Heart left ventricle (tissue), 16 donors: ENCODE results near the gene URM1. TPM values are rescaled to one million over a fixed set of nuclear protein-coding genes. Genes with fewer than 3 reads are reported as not detected.
A peak's percentile ranks its signal among the peaks of the same experiment; 100 is the strongest.
"Not testable (repeated sequence)": the region's sequence is repeated elsewhere in the genome, so short reads cannot be mapped to it uniquely, and the experiment has no call there.

Experiments used
- ATAC-seq, 4 donors: fragments of 200-7000 bp; cut with Tn5 transposase; one replicate each; pipeline ENCODE4 v1.9.1; 2020 to 2022; ENCODE audit warnings: moderate library complexity in 4 of 4, mild to moderate bottlenecking in 3 of 4, moderate number of reproducible peaks in 1 of 4
- DNase-seq, 5 donors: peaks; one replicate each; pipeline ENCODE4 v3.0.0-alpha.2; 2020
- H3K27ac ChIP-seq, 12 donors: fragments of 200-600 bp; sonication (generic) in 4 of 12; one replicate each; pipeline versions ENCODE4 v1.5.0 to v1.8.0; 2016 to 2022; ENCODE audit warnings: mild to moderate bottlenecking in 2 of 12
- H3K27me3 ChIP-seq, 9 donors: fragments of 200-600 bp; sonication (generic) in 2 of 9; one replicate each; pipeline versions ENCODE4 v1.5.1 to v1.8.0; 2016 to 2022; ENCODE audit warnings: mild to moderate bottlenecking in 3 of 9
- H3K36me3 ChIP-seq, 9 donors: fragments of 200-600 bp; sonication (generic) in 2 of 9; one replicate each; pipeline versions ENCODE4 v1.5.0 to v1.8.0; 2018 to 2022; ENCODE audit warnings: mild to moderate bottlenecking in 2 of 9
- H3K4me1 ChIP-seq, 12 donors: fragments of 200-600 bp; sonication (generic) in 4 of 12; one replicate each; pipeline versions ENCODE4 v1.5.0 to v1.8.0; 2016 to 2022; ENCODE audit warnings: mild to moderate bottlenecking in 3 of 12
- H3K4me3 ChIP-seq, 12 donors: fragments of 200-600 bp; sonication (generic) in 4 of 12; one replicate each; pipeline versions ENCODE4 v1.5.0 to v1.8.0; 2017 to 2022; ENCODE audit warnings: mild to moderate bottlenecking in 9 of 12, moderate library complexity in 4 of 12
- H3K9me3 ChIP-seq, 12 donors: fragments of 200-600 bp; sonication (generic) in 4 of 12; one replicate each; pipeline versions ENCODE4 v1.5.0 to v1.8.0; 2016 to 2022; ENCODE audit warnings: mild to moderate bottlenecking in 1 of 12
- CTCF ChIP-seq, 12 donors: fragments of 200-600 bp; sonication (generic) in 4 of 12; IDR thresholded peaks; one replicate each; pipeline versions ENCODE4 v1.5.0 to v1.8.0; 2018 to 2022; ENCODE audit warnings: antibody characterized with exemption in 12 of 12, mild to moderate bottlenecking in 5 of 12
- POLR2A ChIP-seq, 2 donors: fragments of 450-650 bp; IDR thresholded peaks; one replicate each; pipeline ENCODE4 v1.6.1; 2017; ENCODE audit warnings: antibody characterized with exemption in 2 of 2, mild to moderate bottlenecking in 2 of 2, moderate library complexity in 2 of 2
- WGBS, 4 donors: extraction: QIAGEN DNeasy Blood & Tissue Kit in 2 of 4; methylation state at CpG; one replicate each; pipeline versions ENCODE4 v1.1.5 to v1.1.7; 2013 to 2018; 5-methylcytosine and 5-hydroxymethylcytosine counted together
- intact Hi-C, 10 donors: fragments of 100-400 bp; cut with DNase I; formaldehyde crosslinking; loops; one replicate each; pipeline versions ENCODE4 v1.11.1 to v1.14.2; 2022
- polyA plus RNA-seq, 2 donors: library from polyadenylated mRNA; stranded (reverse); fragments of 200-250 nt; gene quantifications; one replicate each; pipeline ENCODE4 v1.2.3, GENCODE V29; 2013
- total RNA-seq, 9 donors: library from RNA; depleted of rRNA in 2 of 9; stranded (reverse); fragments of >200 nt in 2 of 9; fragmentation: NEBNext Ultra II Directional in 3 of 9; extraction: Animal tissue kit (Norgen Biotek cat#: 25700) in 3 of 9; gene quantifications; one replicate each; pipeline versions ENCODE4 v1.1.0 to v1.2.4, GENCODE V29; 2016 to 2023
- donor health status: ischemic (EF 13 %, LVEDD 7.1; RV severe dilation, severe dysfunction).
- donor health status: healthy with polysubstance abuse.
- donor health status: DM: no; HTN: yes; CAD: no.
- donor health status: DM: no; HTN: no; CAD: no.
- donor health status: ischemic (EF 25% LVEDD 6.9; RV normal size, moderate dysfunction).
- donor health status: ischemic (EF 25% LVEDD 5.7; RV mildly dilated, moderate dysfunction).
- donor health status: healthy.
- donor health status: DM: yes; HTN: yes; CAD: no.
- donor health status: ischemic (EF 35%, LVEDD 5.7; RV mildly dilated, moderate dysfunction).
- donor health status: nonischemic (EF 11% LVEDD 7.7; RV severe dilation, severe dysfunction).
- donor health status: DM: yes; HTN: yes; CAD: no.
- donor health status: PGD.
- donor health status: ischemic (EF 29% LVEDD 5.4; RV normal size, mild dysfunction).
- donor health status: nonischemic (EF 23%, LVEDD 6.1; RV moderate dilation, normal function).

URM1 gene
- total and polyA plus RNA-seq, 11 donors, result 30.2 to 85.6 (median 45.4) TPM

- peak in 3 of 4 donors; percentile 28 to 65 (median 49) for ATAC-seq
- TF ChIP-seq POLR2A (IDR thresholded peaks at IDR 0.05) (no peak), CTCF (IDR thresholded peaks at IDR 0.05) (peak; percentile 33 to 68 (median 57))
- intact Hi-C loops, result loop anchor here in 7 of 10 donors (1.0 to 5.0 kb wide), 5 partner anchors 40 to 115 kb away; partner anchors contain the start of gene URM1 (in 1 of the 7)
- H3K27me3 ChIP-seq, result peaks cover 0 to 60% (median 15%) of the 10 kb centered on the region in 9 donors
- no peak overlapping the region for H3K27ac ChIP-seq
- H3K4me1 ChIP-seq, result peaks cover 0 to 13% (median 0%) of the 10 kb centered on the region in 12 donors
- WGBS, 4 donors, result 11 to 14% (median 12%) methylated on average over 11 to 13 of the region's 13 CpGs
- DNase-seq, result peak in 2 of 5 donors; percentile 26 to 35
- no peaks in the 10 kb centered on the region for H3K36me3 ChIP-seq
- no peak overlapping the region for H3K4me3 ChIP-seq
- H3K9me3 ChIP-seq, result no peaks in the 10 kb centered on the region
Measured at GRCh38 chr9:128412120-128412790, 41.1 kb downstream of the URM1 start.

GRCh38 chr9:128413728-128414127 lies 42.6 kb downstream of the URM1 start:
- WGBS, 4 donors, result 86 to 89% (median 86%) methylated on average over 13 of the region's 13 CpGs
- not testable (repeated sequence) for ATAC-seq, DNase-seq, H3K4me1 ChIP-seq, H3K4me3 ChIP-seq, H3K9me3 ChIP-seq, H3K27ac ChIP-seq, H3K36me3 ChIP-seq
- peaks cover 0 to 55% (median 17%) of the 10 kb centered on the region in 9 donors for H3K27me3 ChIP-seq
- intact Hi-C loops, result loop anchor here in 6 of 10 donors (2.0 to 5.0 kb wide), 5 partner anchors 41 to 116 kb away; partner anchors contain the start of gene URM1 (in 1 of the 6)

GRCh38 chr9:128414461-128414860 lies 43.3 kb downstream of the URM1 start:
- H3K4me3 ChIP-seq, result no peak overlapping the region
- 56 to 58% (median 57%) methylated on average over 3 of the region's 3 CpGs for WGBS, 4 donors
- H3K27ac ChIP-seq, result no peak overlapping the region
- H3K36me3 ChIP-seq, result no peaks in the 10 kb centered on the region
- peaks cover 0 to 16% (median 7%) of the 10 kb centered on the region in 12 donors for H3K4me1 ChIP-seq
- no peak for TF ChIP-seq POLR2A (IDR thresholded peaks at IDR 0.05)
- TF ChIP-seq CTCF (IDR thresholded peaks at IDR 0.05), result no peak
- ATAC-seq (no peak), DNase-seq (no peak)
- intact Hi-C loops, result loop anchor here in 5 of 10 donors (2.0 to 5.0 kb wide), 4 partner anchors 42 to 117 kb away; partner anchors contain the start of gene URM1 (in 1 of the 5)
- no peaks in the 10 kb centered on the region for H3K9me3 ChIP-seq
- peaks cover 0 to 50% (median 17%) of the 10 kb centered on the region in 9 donors for H3K27me3 ChIP-seq

- no peak for DNase-seq
- intact Hi-C loops, result loop anchor here in 2 of 10 donors (2.0 to 5.0 kb wide), 2 partner anchors 50 to 53 kb away; no protein-coding TSS in a partner anchor
- peaks cover 0 to 50% (median 17%) of the 10 kb centered on the region in 9 donors for H3K27me3 ChIP-seq
- peaks cover 0 to 24% (median 14%) of the 10 kb centered on the region in 12 donors for H3K4me1 ChIP-seq
- H3K27ac ChIP-seq, result no peak overlapping the region
- no peaks in the 10 kb centered on the region for H3K9me3 ChIP-seq
- H3K36me3 ChIP-seq, result no peaks in the 10 kb centered on the region
- TF ChIP-seq CTCF (IDR thresholded peaks at IDR 0.05) (no peak), POLR2A (IDR thresholded peaks at IDR 0.05) (no peak)
- H3K4me3 ChIP-seq, result no peak overlapping the region
- ATAC-seq, result no peak
- 78 to 84% (median 81%) methylated on average over 2 of the region's 2 CpGs for WGBS, 4 donors
Measured at GRCh38 chr9:128415281-128415680, 44.1 kb downstream of the URM1 start.
